ENCODE data around the gene DPH2. TPM values are rescaled to one million over a fixed set of nuclear protein-coding genes. Genes with fewer than 3 reads are reported as not detected.

The DPH2 gene
- total and polyA plus RNA-seq, 9 donors, result 14.0 to 21.9 (median 18.1) TPM

DNA sequence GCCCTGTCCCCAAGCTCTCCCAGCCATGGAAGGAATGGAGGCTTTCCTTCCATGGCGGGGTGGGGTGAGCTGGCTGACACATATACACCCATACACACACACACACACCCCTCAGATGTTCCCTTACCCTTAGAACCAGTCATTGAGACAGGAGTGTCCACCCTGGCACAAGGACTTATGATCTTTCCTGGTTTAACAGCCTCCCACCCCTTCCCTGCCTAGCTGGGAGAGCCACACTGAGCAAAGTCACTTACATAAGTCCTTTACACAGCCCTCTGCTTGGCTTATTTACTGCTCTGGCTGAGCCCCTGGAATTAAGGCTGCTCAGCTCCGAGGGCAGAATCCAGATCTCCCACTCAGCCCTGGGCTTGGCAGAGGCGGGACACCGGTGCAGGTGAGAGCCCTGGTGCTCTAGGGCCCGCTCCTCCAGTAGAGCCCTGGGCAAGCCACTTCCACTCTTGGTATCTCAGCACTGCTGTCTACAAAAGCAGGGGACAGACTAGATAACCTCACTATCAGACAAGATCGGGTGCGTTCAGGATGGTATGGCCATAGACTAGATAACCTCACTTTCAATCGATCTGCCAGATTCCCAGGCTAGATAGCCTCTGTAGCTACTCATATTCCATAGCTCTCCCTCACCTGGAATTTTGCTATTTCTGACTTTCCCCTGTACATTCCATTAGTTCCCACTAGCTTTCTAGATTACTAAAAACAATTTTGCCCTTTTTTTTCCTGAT lies 44.7 kb downstream of the DPH2 start:
- peaks cover 4% of the 10 kb centered on the region for H3K36me3 ChIP-seq (ENCODE audit: control insufficient read depth, insufficient read depth, low read length)
- no peak overlapping the region for H3K27ac ChIP-seq (ENCODE audit: low read length)
- DNase-seq, result no peak
- WGBS (ENCODE audit: insufficient coverage), result 74% methylated on average over 7 of the region's 8 CpGs
- H3K9me3 ChIP-seq (replicated peaks; ENCODE audit: control insufficient read depth, low read depth, low read length), result no peaks in the 10 kb centered on the region
- H3K4me3 ChIP-seq (ENCODE audit: low read length), result no peak overlapping the region
- peaks cover 10% of the 10 kb centered on the region for H3K4me1 ChIP-seq (ENCODE audit: control insufficient read depth, insufficient read depth, low read length)
- H3K27me3 ChIP-seq (ENCODE audit: control insufficient read depth, insufficient read depth, low read length), result peaks cover 2% of the 10 kb centered on the region

GRCh38 chr1:44015206-44015605 lies 45.4 kb downstream of the DPH2 start:
- WGBS (ENCODE audit: insufficient coverage), result 17% methylated on average over 2 of the region's 3 CpGs
- no peaks in the 10 kb centered on the region for H3K9me3 ChIP-seq (replicated peaks; ENCODE audit: control insufficient read depth, low read depth, low read length)
- no peak overlapping the region for H3K27ac ChIP-seq (ENCODE audit: low read length)
- peaks cover 2% of the 10 kb centered on the region for H3K27me3 ChIP-seq (ENCODE audit: control insufficient read depth, insufficient read depth, low read length)
- H3K36me3 ChIP-seq (ENCODE audit: control insufficient read depth, insufficient read depth, low read length), result no peaks in the 10 kb centered on the region
- DNase-seq, result no peak
- H3K4me3 ChIP-seq (ENCODE audit: low read length), result no peak overlapping the region
- peaks cover 16% of the 10 kb centered on the region for H3K4me1 ChIP-seq (ENCODE audit: control insufficient read depth, insufficient read depth, low read length)

DNA sequence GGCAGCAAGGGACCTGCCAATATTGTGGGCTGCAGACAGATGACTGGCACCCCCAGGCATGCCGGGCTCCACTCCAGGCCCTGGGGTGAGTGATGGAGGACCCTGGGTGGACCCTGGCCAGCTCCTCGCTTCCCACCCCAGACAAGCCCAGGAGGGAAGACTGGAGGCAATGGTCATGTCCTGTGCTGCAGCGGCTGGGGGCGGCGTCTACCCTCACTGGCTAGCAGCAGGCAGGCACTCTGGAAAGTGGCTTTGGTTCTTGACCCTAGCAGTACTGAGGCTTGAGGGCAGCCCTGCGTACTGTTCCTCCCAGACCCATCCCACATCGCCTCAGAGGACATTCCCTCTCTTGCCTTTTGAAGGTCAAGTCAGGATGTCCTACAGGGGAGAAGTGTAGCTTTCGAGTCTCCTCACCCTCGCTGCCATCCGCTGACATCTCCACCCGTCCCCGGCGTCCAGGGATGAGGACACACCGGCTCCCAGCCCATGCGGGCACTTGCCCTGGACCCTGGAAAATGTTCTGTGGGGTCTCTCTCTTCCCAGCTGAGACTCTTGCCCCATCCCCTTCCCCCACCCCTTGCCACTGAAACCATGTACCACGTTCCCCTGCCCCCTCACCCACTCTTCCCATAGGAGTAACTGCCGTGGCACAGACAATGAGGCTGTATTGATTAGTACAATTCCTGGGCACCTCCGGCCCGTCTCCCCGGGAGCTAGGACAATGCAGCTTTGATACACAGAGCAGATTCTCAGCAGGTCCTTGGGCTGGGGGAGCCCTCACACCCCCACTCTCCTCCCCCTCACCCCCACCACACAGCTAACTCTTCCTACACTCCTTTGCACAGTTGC lies 46.5 kb downstream of the DPH2 start:
- WGBS (ENCODE audit: insufficient coverage), result 88% methylated on average over 15 of the region's 20 CpGs
- Histone ChIP-seq H3K27ac (ENCODE audit: low read length) (no peak overlapping the region), H3K4me1 (ENCODE audit: control insufficient read depth, insufficient read depth, low read length) (peaks cover 18% of the 10 kb centered on the region), H3K4me3 (ENCODE audit: low read length) (no peak overlapping the region), H3K9me3 (replicated peaks; ENCODE audit: control insufficient read depth, low read depth, low read length) (no peaks in the 10 kb centered on the region), H3K36me3 (ENCODE audit: control insufficient read depth, insufficient read depth, low read length) (no peaks in the 10 kb centered on the region), H3K27me3 (ENCODE audit: control insufficient read depth, insufficient read depth, low read length) (peaks cover 2% of the 10 kb centered on the region)
- no peak for DNase-seq

GRCh38 chr1:44016890-44017400 lies 47.1 kb downstream of the DPH2 start:
- H3K27ac ChIP-seq (ENCODE audit: low read length), result no peak overlapping the region
- H3K27me3 ChIP-seq (ENCODE audit: control insufficient read depth, insufficient read depth, low read length), result peaks cover 2% of the 10 kb centered on the region
- no peak overlapping the region for H3K4me3 ChIP-seq (ENCODE audit: low read length)
- H3K36me3 ChIP-seq (ENCODE audit: control insufficient read depth, insufficient read depth, low read length), result no peaks in the 10 kb centered on the region
- H3K9me3 ChIP-seq (replicated peaks; ENCODE audit: control insufficient read depth, low read depth, low read length), result no peaks in the 10 kb centered on the region
- H3K4me1 ChIP-seq (ENCODE audit: control insufficient read depth, insufficient read depth, low read length), result peaks cover 18% of the 10 kb centered on the region
- 71% methylated on average over 15 of the region's 20 CpGs for WGBS (ENCODE audit: insufficient coverage)
- no peak for DNase-seq

GRCh38 chr1:44019466-44019948 lies 49.7 kb downstream of the DPH2 start:
- peaks cover 2% of the 10 kb centered on the region for H3K27me3 ChIP-seq (ENCODE audit: control insufficient read depth, insufficient read depth, low read length)
- no peak for DNase-seq
- no peak overlapping the region for H3K27ac ChIP-seq (ENCODE audit: low read length)
- no peaks in the 10 kb centered on the region for H3K9me3 ChIP-seq (replicated peaks; ENCODE audit: control insufficient read depth, low read depth, low read length)
- no peaks in the 10 kb centered on the region for H3K36me3 ChIP-seq (ENCODE audit: control insufficient read depth, insufficient read depth, low read length)
- H3K4me3 ChIP-seq (ENCODE audit: low read length), result no peak overlapping the region
- peaks cover 9% of the 10 kb centered on the region for H3K4me1 ChIP-seq (ENCODE audit: control insufficient read depth, insufficient read depth, low read length)
- WGBS (ENCODE audit: insufficient coverage), result 68% methylated on average over 12 of the region's 13 CpGs

GRCh38 chr1:44020464-44020863 lies 50.7 kb downstream of the DPH2 start:
- H3K9me3 ChIP-seq (replicated peaks; ENCODE audit: control insufficient read depth, low read depth, low read length), result no peaks in the 10 kb centered on the region
- H3K27ac ChIP-seq (ENCODE audit: low read length), result no peak overlapping the region
- WGBS (ENCODE audit: insufficient coverage), result 77% methylated on average over 6 of the region's 6 CpGs
- DNase-seq, result no peak
- H3K4me1 ChIP-seq (ENCODE audit: control insufficient read depth, insufficient read depth, low read length), result peaks cover 9% of the 10 kb centered on the region
- no peaks in the 10 kb centered on the region for H3K36me3 ChIP-seq (ENCODE audit: control insufficient read depth, insufficient read depth, low read length)
- H3K27me3 ChIP-seq (ENCODE audit: control insufficient read depth, insufficient read depth, low read length), result peaks cover 2% of the 10 kb centered on the region
- H3K4me3 ChIP-seq (ENCODE audit: low read length), result no peak overlapping the region

GRCh38 chr1:44021156-44021555 lies 51.3 kb downstream of the DPH2 start:
- Histone ChIP-seq H3K4me3 (ENCODE audit: low read length) (no peak overlapping the region), H3K4me1 (ENCODE audit: control insufficient read depth, insufficient read depth, low read length) (peaks cover 9% of the 10 kb centered on the region), H3K27ac (ENCODE audit: low read length) (no peak overlapping the region), H3K27me3 (ENCODE audit: control insufficient read depth, insufficient read depth, low read length) (peaks cover 2% of the 10 kb centered on the region), H3K36me3 (ENCODE audit: control insufficient read depth, insufficient read depth, low read length) (no peaks in the 10 kb centered on the region), H3K9me3 (replicated peaks; ENCODE audit: control insufficient read depth, low read depth, low read length) (no peaks in the 10 kb centered on the region)
- 60% methylated on average over 3 of the region's 8 CpGs for WGBS (ENCODE audit: insufficient coverage)
- DNase-seq, result no peak

DNA sequence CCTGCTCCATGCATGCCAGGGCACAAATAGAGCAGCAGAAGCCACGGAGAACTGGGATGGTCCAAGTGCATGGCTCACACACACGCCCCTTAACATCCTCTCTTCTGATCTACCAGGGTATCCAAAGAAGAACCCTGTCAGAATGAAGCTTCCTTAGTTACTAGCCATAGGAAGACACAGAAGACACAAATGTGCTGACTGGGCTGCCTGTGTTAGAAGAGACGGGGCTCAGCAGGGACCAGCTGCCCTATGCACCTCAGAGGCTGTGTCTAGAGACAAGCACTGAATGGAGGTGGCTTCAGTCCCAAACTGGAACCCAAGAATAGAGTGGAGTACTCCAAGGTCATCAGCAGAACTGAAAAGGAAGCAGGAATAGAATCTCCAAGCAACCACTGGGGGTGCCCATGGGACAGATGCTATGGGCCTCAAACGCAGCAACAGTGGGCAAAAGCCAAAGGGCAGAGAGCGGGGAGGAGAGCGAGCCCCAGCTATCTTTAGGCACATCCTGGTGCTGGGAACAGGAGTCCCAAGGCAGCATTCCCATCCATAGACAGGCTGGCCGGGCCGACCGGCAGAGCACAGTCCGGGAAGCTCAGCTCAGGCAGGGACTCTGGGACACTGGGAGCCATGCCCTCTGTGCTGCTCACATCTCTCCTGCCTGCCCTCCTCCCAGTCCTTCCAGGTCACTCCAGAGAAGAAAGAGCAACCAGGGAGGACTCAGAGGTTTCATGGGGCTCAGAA lies 51.9 kb downstream of the DPH2 start:
- peak overlapping the region; percentile 26 for H3K27ac ChIP-seq (ENCODE audit: low read length)
- peaks cover 2% of the 10 kb centered on the region for H3K27me3 ChIP-seq (ENCODE audit: control insufficient read depth, insufficient read depth, low read length)
- no peak for DNase-seq
- no peaks in the 10 kb centered on the region for H3K36me3 ChIP-seq (ENCODE audit: control insufficient read depth, insufficient read depth, low read length)
- H3K4me3 ChIP-seq (ENCODE audit: low read length), result no peak overlapping the region
- H3K9me3 ChIP-seq (replicated peaks; ENCODE audit: control insufficient read depth, low read depth, low read length), result no peaks in the 10 kb centered on the region
- peaks cover 9% of the 10 kb centered on the region for H3K4me1 ChIP-seq (ENCODE audit: control insufficient read depth, insufficient read depth, low read length)
- WGBS (ENCODE audit: insufficient coverage), result 89% methylated on average over 10 of the region's 10 CpGs
